ENCODE data around the gene CLCNKB.

GRCh38 chr1:16038620-16038912, 5.0 kb upstream of the CLCNKB start:
- TF ChIP-seq CTCF (IDR thresholded peaks at IDR 0.05; ENCODE audit: low read depth, low read length): no peak
- no peak for TF ChIP-seq EZH2phosphoT487 (IDR thresholded peaks at IDR 0.05; ENCODE audit: low read depth)

Measured in OCI-LY3 (cell line).